Left forelimb (tissue), 1 donor: ENCODE results near the gene MGARP.

Experiments
- DNase-seq: peaks from one replicate; pipeline ENCODE4 v3.0.0-alpha.2; 2018; ENCODE audit warnings: low spot score

MGARP gene

DNA sequence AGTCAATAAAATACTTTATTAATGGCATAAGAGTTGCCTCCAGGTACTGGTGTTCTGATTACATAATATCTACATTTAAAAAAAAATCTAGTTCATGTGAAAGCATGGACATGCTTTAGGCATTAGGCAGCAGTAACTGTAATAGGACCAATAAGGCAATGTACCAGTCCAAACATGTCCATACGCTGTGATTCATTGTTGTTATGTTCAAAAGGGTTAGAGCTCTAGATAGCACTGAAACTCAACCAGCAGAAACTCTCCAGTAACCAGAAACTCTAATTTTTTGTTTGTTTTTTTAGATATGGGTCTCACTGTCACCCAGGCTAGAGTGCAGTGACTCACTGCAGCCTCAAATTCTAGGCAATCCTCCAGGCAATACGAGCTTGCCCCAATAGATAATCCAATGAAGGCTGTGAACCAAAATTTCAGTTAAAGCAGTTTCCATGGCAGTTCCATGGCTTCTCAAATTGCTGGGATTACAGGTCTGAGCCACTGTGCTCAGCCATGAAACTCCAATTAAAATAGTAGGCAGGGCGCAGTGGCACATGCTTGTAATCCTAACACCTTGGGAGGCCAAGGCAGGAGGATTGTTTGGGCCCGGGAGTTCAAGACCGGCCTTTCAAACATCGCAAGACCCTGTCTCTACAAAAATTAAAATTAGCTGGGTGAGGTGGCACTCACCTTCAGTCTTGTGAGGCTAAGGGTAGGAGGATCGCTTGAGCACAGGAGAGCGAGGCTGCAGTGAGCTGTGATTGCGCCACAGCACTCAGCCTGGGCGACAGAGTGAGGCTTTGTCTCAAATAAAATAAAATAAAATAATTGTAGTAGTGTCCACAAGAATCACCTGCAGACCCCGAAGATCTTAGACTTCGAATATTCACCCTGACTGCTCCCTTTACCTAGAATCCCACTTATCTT is 36.3 kb downstream of the MGARP start:
- no peak for DNase-seq

DNA sequence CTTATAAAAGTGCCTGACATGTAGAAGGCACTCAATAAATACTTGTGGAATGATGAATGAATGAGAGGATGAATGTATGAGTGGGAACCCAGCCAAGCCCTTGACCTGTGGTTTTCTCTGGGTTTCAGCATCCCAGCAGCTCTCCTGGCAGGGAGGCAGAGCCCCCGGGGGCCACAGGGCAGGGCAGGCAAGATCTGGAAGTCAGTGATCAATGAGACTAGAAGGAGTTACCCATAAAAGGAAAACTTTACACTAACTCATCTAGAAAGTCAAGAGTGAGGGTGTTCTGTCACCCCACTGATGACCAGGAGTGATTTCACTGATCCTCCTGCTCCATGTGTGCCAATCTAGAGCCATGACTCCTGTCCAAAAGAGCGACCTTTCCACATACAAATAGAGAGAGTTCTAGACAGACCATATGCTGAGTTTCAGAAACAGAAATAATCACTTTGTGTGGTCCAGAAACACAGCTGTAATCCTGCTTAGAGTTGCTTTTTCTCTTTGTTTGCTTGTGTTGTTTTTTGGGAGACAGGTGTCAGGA is 37.4 kb downstream of the MGARP start:
- no peak for DNase-seq

DNA sequence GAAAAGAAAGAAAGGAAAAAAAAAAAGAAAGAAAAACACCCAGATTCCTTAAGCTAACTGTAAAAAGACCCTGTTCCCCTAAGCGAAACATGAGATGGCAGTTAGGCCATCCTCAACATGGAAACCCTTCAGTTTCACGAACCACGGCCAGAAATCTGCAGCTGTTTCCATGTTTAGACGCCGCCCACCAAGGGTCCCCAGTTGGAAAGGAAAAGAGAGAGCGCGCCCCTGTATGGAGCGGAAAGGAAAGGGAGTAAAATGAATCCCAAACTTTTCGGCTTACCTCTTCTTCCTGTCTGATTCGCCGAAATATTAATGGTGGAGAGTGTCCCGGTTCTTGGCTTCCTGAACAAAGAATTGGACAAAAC is 38.3 kb downstream of the MGARP start:
- no peak for DNase-seq

DNA sequence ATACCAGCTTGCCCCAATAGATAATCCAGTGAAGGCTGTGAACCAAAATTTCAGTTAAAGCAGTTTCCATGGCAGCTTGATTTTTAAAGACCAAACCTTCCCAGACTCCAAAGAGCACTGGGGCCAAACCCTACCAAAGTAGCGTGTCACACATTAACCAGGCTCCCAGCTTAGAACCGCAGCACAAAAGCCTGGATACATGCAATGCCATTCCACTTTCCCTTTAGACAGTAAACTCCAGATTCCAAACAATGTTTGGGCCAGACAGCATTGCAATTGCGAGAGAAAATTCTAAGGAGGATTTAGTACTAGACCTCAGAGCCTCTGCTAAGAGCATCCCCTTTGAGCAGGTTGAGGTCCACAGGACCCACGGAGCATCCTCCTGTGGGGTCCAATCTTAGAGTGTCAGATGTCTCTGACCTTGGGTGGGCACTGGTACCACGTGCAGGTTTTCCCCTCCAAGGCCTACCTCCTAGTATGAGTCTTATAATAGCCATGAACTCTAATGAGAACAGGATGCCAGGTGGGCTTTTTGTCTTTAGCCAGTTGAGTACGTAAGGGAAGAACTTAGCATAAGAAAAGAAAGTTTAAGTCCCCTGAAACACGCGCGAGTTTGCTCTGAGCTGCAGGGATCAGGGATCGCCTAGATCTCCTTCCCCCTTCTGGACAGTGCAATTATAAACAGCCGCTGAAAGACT is 38.8 kb downstream of the MGARP start:
- no peak for DNase-seq

DNA sequence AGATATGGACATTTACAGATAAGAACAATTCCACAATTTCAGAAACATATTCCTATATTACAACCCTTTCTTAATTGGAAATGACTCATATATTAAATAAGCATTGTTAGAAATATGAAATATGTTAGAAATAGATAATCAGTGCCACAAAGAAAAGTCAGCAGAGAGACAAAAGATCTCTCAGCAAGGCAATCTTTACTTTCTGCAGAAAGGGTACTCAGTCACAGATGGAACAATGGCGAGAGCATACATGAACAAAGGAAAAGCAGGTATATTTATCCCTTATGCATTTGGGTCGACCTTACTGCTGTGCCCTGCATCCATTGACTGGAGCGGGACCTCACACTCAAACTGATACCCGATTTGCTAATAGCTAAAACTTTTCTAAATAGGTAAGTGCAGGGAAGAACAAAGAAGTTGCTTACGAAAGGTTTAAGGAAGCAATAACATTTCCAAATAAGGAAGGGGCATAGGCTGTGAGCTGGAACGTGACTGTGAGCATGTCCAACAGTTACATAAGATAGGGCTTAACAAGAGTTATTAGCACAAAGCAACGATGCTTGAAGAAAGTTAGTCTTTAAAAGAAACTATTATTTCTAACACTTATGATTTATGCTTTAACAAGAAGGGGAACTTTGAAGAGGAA is 40.8 kb downstream of the MGARP start:
- no peak for DNase-seq

DNA sequence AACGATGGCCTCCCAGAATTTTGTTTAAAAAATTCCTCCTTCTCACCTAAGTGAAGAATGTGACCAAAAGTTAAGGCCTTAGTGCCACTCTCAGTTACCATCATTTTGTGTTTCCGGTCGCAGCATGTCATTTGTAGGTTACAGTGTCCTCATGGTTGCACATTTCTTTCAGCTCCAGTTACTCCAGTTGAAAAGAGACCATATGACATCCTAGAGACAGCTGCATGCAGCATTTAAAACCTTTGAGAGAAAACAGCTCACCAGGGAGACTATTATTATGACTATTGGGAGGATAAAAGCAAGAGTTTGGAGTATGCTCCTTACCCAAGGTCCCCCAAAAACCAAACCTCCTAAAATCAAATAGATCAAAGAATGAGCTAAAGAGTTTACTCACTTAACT is 45.8 kb downstream of the MGARP start:
- no peak for DNase-seq

DNA sequence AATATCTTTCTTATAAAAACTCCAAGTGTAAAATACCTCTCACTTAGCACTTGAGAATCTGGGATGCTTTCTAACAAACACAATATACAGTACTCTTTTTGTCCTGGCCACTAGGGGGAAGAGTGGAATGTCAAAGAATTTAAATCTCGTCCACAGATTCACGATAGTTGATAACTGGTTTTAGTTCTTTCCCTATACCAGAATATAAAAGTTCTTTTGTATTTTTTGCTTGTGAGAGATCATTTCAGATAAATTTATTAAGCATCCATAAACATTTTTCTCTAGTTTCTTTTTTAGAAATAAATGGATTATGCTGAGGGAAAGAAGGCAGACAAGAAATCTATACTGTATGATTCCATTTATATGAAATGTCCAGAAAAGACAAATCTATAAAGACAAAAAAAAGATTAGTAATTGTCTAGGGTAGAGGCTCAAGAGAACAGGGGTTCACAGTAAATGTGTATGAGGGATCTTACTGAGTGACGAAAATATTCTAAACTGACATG is 50.4 kb downstream of the MGARP start:
- no peak for DNase-seq

DNA sequence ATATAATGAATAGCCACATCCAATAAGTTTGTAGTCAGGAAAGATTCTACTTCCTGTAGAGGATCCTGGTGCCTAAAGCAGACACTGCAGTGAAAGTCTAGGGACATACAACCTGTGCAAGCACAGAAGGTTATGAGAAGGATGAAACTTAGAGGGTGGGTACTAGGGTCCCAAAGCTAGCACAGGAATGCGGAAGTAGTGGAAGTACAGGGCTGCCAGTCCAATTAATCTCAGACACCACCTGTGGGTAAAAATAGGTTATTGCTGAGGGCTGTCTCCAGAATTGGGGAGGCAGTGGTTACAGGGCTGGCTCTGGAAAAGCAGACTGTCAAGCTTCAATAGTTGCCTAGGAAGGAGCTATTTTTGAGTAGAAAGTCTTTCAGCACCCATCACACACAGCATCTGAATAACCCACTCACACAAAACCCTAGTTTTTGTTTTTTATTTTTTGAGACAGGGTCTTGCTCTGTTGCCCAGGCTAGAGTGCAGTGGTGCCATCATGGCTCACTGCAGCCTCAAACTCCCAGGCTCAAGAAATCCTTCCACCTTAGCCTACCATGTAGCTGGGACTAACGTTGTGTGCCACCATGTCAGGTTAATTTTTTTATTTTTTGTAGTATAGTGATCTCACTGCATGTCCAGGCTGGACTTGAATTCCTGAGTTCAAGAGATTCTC is 52.2 kb downstream of the MGARP start:
- no peak for DNase-seq

DNA sequence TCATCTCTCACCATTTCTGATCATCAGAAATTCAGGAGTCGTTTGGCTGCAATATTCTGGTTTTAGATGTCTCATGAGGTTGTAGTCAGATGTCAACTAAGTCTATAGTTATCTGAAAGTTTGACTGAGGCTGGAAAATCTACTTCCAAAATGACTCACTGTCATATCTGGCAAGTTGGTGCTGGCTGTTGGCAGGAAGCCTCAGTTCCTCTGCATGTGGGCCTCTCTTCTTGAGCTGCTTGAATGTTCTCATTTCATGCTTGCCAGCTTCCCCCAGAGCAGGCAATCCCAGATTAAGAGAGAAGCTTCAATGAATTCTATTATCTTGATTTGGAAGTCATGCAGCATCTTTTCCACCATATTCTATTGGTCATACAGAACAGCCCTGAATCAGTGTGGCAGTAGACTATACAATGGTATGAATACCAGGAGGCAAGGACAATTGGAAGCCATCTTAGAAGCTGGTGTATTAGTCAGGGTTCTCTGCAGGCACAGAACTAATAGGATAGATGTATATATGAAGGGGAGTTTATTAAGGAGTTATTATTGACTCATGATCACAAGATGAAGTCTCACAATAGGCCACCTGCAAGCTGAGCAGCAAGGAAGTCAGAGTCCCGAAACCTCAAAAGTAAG is 56.2 kb downstream of the MGARP start:
- DNase-seq: no peak

DNA sequence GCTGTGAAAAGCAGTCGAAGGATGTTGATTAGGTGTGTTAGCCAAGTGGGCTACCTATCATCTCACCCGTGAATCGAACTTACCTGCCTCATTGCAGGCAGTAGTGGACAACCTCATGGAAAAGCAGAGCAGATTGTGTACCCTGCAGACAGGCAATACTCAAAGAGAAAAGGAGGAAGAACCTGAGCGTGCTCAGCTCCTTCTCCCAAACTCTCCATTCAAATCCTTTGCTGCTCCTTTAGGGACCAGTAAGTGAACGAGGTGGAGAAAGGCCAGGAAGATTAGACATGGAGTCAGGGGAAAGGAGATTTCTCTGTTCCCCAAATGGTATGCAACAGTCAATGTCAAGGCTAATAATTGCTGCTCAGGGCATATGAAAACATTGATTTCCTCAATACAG is 57.8 kb downstream of the MGARP start:
- no peak for DNase-seq

DNA sequence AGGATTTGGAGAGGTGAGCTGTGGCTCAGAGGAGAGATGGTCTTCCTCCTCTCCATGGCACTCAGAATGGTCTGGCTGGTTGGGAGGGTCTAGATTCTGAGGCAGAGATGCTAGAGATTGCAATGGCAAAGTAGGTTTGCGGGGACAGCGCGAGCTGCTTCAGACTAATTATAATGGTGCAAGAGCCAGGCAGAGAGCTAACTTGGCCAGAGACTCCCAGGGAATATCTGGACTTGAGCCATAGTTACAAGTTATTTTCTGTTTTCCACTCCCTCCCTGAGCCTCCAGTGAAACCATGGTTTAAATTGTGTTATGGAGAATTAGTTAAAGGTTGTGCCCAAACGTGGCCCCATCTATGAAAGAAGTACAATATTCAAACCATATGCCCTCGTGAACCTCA is 58.3 kb downstream of the MGARP start:
- no peak for DNase-seq

DNA sequence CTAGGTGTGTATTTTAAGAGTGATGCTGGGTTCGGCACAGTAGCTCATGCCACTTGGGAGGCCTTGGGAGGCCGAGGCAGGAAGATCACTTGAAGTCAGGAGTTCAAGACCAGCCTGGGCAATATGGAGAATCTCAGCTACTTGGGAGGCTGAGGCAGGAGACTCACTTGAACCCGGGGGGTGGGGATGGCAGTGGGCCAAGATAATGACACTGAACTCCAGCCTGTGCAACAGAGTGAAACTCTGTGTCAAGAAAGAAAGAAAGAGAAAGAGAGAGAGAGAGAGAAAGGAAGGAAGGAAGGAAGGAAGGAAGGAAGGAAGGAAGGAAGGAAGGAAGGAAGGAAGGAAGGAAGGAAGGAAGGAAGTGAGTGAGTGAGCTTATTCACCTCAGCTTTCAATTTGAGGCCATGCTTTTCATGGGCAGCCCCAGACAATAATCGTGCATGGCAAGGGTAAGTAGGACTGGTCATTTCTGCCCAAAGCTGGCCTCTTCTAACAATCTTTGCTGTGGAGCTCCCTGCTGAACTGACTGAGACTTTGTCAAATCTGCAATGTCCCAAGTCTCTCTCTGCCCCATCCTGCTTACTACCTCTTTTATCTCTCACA is 60.5 kb downstream of the MGARP start:
- DNase-seq: no peak
